Liver (tissue), 9 donors: ENCODE results near the gene ZNF524. TPM values are rescaled to one million over a fixed set of nuclear protein-coding genes. Genes with fewer than 3 reads are reported as not detected.

Experiments
- DNase-seq: peaks from one replicate; pipeline ENCODE4 v3.0.0-alpha.2; 2017; ENCODE audit warnings: low spot score
- H3K27ac ChIP-seq, 2 donors: one replicate each; pipeline ENCODE4 v1.7.0; 2013; ENCODE audit warnings: inconsistent platforms in 2 of 2, low read length in 2 of 2, control low read depth in 1 of 2, low read depth in 1 of 2, mild to moderate bottlenecking in 1 of 2
- H3K27me3 ChIP-seq, 4 donors: one replicate each; pipeline versions ENCODE4 v1.6.1 to v1.7.0; 2013; ENCODE audit warnings: low read length in 3 of 4, inconsistent platforms in 1 of 4, mild to moderate bottlenecking in 1 of 4, moderate library complexity in 1 of 4; ENCODE audit not compliant: control insufficient read depth in 4 of 4, insufficient read depth in 4 of 4
- H3K36me3 ChIP-seq, 4 donors: one replicate each; pipeline versions ENCODE4 v1.6.1 to v1.7.0; 2013; ENCODE audit warnings: low read length in 3 of 4, mild to moderate bottlenecking in 3 of 4, low read depth in 1 of 4, moderate library complexity in 1 of 4; ENCODE audit not compliant: control insufficient read depth in 4 of 4, insufficient read depth in 3 of 4
- H3K4me1 ChIP-seq, 4 donors: one replicate each; pipeline versions ENCODE4 v1.6.1 to v1.7.0; 2013; ENCODE audit warnings: low read length in 3 of 4, mild to moderate bottlenecking in 3 of 4, moderate library complexity in 1 of 4; ENCODE audit not compliant: control insufficient read depth in 4 of 4, insufficient read depth in 4 of 4
- H3K4me3 ChIP-seq, 3 donors: one replicate each; pipeline versions ENCODE4 v1.6.1 to v1.7.0; 2013; ENCODE audit warnings: low read length in 3 of 3, control low read depth in 1 of 3, low read depth in 1 of 3, mild to moderate bottlenecking in 1 of 3
- H3K9ac ChIP-seq, 2 donors: one replicate each; pipeline ENCODE4 v1.7.0; 2013; ENCODE audit warnings: low read length in 2 of 2, mild to moderate bottlenecking in 2 of 2, moderate library complexity in 2 of 2, control low read depth in 1 of 2, low read depth in 1 of 2
- H3K9me3 ChIP-seq, 4 donors: one replicate each; pipeline versions ENCODE4 v1.6.1 to v1.7.0; 2013; ENCODE audit warnings: low read length in 3 of 4; ENCODE audit not compliant: control insufficient read depth in 4 of 4
- EGR1 ChIP-seq, 2 donors: IDR thresholded peaks; 2 replicates each; pipeline ENCODE4 v1.6.1; 2016 to 2018; ENCODE audit warnings: antibody characterized with exemption in 2 of 2, low read depth in 2 of 2
- FOXA1 ChIP-seq: IDR thresholded peaks from 2 replicates; pipeline ENCODE4 v1.6.1; 2016; ENCODE audit warnings: antibody characterized with exemption
- FOXA2 ChIP-seq: IDR thresholded peaks from 2 replicates; pipeline ENCODE4 v1.6.1; 2016; ENCODE audit warnings: antibody characterized with exemption
- GABPA ChIP-seq, 2 donors: IDR thresholded peaks in 1 of 2; conservative IDR thresholded peaks in 1 of 2; 2 replicates each; pipeline ENCODE4 v1.6.1; 2016; ENCODE audit warnings: antibody characterized with exemption in 2 of 2, mild to moderate bottlenecking in 1 of 2, moderate library complexity in 1 of 2
- HNF4A ChIP-seq, 2 donors: conservative IDR thresholded peaks; 2 replicates each; pipeline ENCODE4 v1.6.1; 2016; ENCODE audit warnings: antibody characterized with exemption in 2 of 2, mild to moderate bottlenecking in 2 of 2
- HNF4G ChIP-seq: IDR thresholded peaks from 2 replicates; pipeline ENCODE4 v1.6.1; 2016; ENCODE audit warnings: antibody characterized with exemption
- JUND ChIP-seq, 2 donors: IDR thresholded peaks; 2 replicates each; pipeline ENCODE4 v1.6.1; 2016; ENCODE audit warnings: antibody characterized with exemption in 2 of 2
- NR2F2 ChIP-seq: IDR thresholded peaks from 2 replicates; pipeline ENCODE4 v1.6.1; 2016; ENCODE audit warnings: antibody characterized with exemption
- RAD21 ChIP-seq, 2 donors: IDR thresholded peaks; 2 replicates each; pipeline ENCODE4 v1.6.1; 2016; ENCODE audit warnings: antibody characterized with exemption in 2 of 2, mild to moderate bottlenecking in 2 of 2
- RXRA ChIP-seq, 2 donors: IDR thresholded peaks; 2 replicates each; pipeline ENCODE4 v1.6.1; 2017 to 2018; ENCODE audit warnings: antibody characterized with exemption in 2 of 2, mild to moderate bottlenecking in 1 of 2
- SP1 ChIP-seq: IDR thresholded peaks from 2 replicates; pipeline ENCODE4 v1.6.1; 2018; ENCODE audit warnings: antibody characterized with exemption, mild to moderate bottlenecking
- TAF1 ChIP-seq: conservative IDR thresholded peaks from 2 replicates; pipeline ENCODE4 v1.6.1; 2016; ENCODE audit warnings: antibody characterized with exemption, mild to moderate bottlenecking
- YY1 ChIP-seq: IDR thresholded peaks from 2 replicates; pipeline ENCODE4 v1.6.1; 2016; ENCODE audit warnings: antibody characterized with exemption, mild to moderate bottlenecking
- WGBS: extraction: QIAGEN DNeasy Blood & Tissue Kit; methylation state at CpG from one replicate; pipeline ENCODE4 v1.1.7; 2013; 5-methylcytosine and 5-hydroxymethylcytosine counted together
- polyA plus RNA-seq, 2 donors: library from polyadenylated mRNA; stranded (reverse) in 1 of 2; unstranded in 1 of 2; fragments of 200-250 nt in 1 of 2; fragments of >200 nt in 1 of 2; fragmentation: Nextera tagmentation in 1 of 2; extraction: Ambion mirVana in 1 of 2; gene quantifications; one replicate each; pipeline versions ENCODE4 v1.2.1 to v1.2.3, GENCODE V29; 2013 to 2015
- total RNA-seq, 2 donors: library from RNA; depleted of rRNA; stranded (reverse); fragments of >200 nt; gene quantifications; one replicate each; pipeline ENCODE4 v1.2.3, GENCODE V29; 2014
- TF ChIP-seq, protein P1 (sequence below): IDR thresholded peaks from 2 replicates; pipeline ENCODE4 v1.6.1; 2016; ENCODE audit warnings: antibody characterized with exemption
- TF ChIP-seq, protein P2 (sequence below): fragments of 150-350 bp; IDR thresholded peaks from 2 replicates; pipeline ENCODE4 v1.5.1; 2017; ENCODE audit warnings: improper control_type of control experiment, low read depth, low read length; ENCODE audit not compliant: missing input control
- TF ChIP-seq, protein P3 (sequence below): IDR thresholded peaks from 2 replicates; pipeline ENCODE4 v1.6.1; 2016; ENCODE audit warnings: antibody characterized with exemption
- TF ChIP-seq, protein P4 (sequence below): IDR thresholded peaks from 2 replicates; pipeline ENCODE4 v1.6.1; 2016; ENCODE audit warnings: antibody characterized with exemption
- TF ChIP-seq, protein P5 (sequence below): IDR thresholded peaks from 2 replicates; pipeline ENCODE4 v1.6.1; 2016; ENCODE audit warnings: antibody characterized with exemption, mild to moderate bottlenecking
- donor health status: healthy.
- donor health status: healthy.
- donor health status: healthy.
- donor health status: healthy.
- donor health status: healthy.

Gene ZNF524
- total and polyA plus RNA-seq, 4 donors = 6.7 to 12.3 (median 10.2) TPM

DNA sequence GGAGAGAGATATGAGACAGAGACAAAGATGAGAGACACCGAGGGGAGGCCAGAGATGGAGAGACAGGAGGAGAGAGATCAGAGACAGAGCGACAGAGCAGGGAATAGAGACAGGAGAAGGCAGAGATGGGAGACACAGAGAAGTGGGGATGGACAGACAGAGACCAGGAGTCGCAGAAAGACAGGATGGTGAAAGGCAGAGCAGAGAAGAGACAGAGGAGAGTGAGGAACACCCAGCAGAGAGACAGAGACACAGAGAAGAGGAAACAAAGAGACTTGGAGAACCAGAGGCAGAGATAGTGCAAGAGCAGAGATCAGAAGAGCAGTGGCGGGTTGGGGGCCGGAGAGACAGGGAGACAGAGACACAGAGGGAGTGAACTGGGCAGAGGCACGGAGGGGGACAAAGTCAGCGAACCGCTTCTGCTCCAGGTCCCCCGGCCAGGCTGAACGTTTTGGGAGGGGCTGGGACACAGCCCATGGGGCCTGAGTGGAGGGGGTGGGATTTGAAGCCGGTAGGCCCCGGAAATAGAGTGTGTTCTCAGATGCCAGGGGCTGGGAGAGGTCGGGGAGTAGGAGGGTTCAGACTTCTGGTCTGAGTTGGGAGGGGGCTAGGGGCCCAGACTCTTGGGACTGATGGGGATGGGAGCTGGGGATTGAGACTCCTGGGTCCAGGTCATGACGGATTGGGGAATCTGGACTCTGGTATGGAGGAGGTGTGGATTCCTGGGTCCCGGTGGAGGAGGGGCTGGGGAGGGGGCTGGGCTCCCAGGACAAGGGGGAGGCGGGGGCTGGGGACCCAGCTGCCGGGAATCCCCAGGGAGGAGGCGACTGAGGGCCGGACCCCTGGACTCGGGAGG lies 20.1 kb upstream of the ZNF524 start:
- Histone ChIP-seq H3K27me3 (no peaks in the 10 kb centered on the region), H3K9me3 (no peaks in the 10 kb centered on the region), H3K27ac (peak overlapping the region; percentile 68 to 75), H3K4me1 (peaks cover 6 to 27% (median 25%) of the 10 kb centered on the region in 4 donors), H3K36me3 (peaks cover 0 to 7% (median 2%) of the 10 kb centered on the region in 4 donors), H3K4me3 (peak overlapping the region; percentile 71 to 95 (median 82)), H3K9ac (peak overlapping the region; percentile 62 to 74)
- TF ChIP-seq, protein P1, sequence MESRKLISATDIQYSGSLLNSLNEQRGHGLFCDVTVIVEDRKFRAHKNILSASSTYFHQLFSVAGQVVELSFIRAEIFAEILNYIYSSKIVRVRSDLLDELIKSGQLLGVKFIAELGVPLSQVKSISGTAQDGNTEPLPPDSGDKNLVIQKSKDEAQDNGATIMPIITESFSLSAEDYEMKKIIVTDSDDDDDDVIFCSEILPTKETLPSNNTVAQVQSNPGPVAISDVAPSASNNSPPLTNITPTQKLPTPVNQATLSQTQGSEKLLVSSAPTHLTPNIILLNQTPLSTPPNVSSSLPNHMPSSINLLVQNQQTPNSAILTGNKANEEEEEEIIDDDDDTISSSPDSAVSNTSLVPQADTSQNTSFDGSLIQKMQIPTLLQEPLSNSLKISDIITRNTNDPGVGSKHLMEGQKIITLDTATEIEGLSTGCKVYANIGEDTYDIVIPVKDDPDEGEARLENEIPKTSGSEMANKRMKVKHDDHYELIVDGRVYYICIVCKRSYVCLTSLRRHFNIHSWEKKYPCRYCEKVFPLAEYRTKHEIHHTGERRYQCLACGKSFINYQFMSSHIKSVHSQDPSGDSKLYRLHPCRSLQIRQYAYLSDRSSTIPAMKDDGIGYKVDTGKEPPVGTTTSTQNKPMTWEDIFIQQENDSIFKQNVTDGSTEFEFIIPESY = no peak
- TF ChIP-seq TAF1 (no peak), FOXA2 (no peak), HNF4A (conservative IDR thresholded peaks at IDR 0.05) (peak in 1 of 2 donors; percentile 10), YY1 (no peak)
- TF ChIP-seq, protein P2, sequence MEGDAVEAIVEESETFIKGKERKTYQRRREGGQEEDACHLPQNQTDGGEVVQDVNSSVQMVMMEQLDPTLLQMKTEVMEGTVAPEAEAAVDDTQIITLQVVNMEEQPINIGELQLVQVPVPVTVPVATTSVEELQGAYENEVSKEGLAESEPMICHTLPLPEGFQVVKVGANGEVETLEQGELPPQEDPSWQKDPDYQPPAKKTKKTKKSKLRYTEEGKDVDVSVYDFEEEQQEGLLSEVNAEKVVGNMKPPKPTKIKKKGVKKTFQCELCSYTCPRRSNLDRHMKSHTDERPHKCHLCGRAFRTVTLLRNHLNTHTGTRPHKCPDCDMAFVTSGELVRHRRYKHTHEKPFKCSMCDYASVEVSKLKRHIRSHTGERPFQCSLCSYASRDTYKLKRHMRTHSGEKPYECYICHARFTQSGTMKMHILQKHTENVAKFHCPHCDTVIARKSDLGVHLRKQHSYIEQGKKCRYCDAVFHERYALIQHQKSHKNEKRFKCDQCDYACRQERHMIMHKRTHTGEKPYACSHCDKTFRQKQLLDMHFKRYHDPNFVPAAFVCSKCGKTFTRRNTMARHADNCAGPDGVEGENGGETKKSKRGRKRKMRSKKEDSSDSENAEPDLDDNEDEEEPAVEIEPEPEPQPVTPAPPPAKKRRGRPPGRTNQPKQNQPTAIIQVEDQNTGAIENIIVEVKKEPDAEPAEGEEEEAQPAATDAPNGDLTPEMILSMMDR = no peak
- WGBS = 15% methylated on average over 20 of the region's 20 CpGs
- no peak for DNase-seq

DNA sequence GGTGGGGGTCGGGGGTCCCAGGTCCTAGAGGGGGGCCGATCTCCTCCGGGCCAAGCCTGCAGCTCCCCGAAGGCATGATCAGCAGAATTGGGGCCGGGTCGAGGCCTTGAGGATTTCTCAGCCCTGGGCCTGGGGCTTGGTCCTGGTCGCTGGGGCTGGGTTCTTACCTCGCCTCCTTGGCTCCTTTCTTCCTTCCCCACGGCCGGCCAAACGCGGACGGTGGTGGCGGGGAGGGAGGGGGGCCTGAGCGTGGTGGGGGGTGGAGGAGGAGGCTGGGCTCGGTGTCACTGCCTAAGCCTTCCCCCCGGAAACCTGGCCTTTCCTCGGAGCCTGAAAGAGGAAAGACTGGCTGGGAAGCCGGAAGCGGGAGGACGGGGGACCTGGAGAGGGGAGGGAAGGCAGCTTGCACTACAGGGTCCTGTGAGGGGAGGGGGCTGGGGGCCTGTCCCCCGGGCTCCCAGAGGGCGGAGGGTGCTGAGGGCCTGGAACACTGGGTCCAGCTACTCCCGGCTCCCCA lies 19.4 kb upstream of the ZNF524 start, which contains the start of gene ZNF579:
TSS of gene ZNF579 (minus strand) at position 221 of the 517 bp plus-strand sequence. CDS start 1,209 bp downstream, outside the sequence.
- Histone ChIP-seq H3K9ac (peak within 1 kb of the TSS; percentile 62 to 74), H3K27me3 (no peaks in the 10 kb centered on the region), H3K4me3 (peak within 1 kb of the TSS; percentile 71 to 95 (median 82)), H3K9me3 (no peaks in the 10 kb centered on the region), H3K27ac (peak within 1 kb of the TSS; percentile 68 to 75), H3K36me3 (peaks cover 0 to 7% (median 2%) of the 10 kb centered on the region in 4 donors), H3K4me1 (peaks cover 7 to 31% (median 25%) of the 10 kb centered on the region in 4 donors)
- under 1% methylated on average over 24 of the region's 24 CpGs for WGBS
- TF ChIP-seq HNF4A (conservative IDR thresholded peaks at IDR 0.05) (no peak), RXRA (IDR thresholded peaks at IDR 0.05) (no peak), FOXA2 (no peak), EGR1 (IDR thresholded peaks at IDR 0.05; ENCODE audit: low read depth in 2 of 2) (no peak), FOXA1 (no peak), SP1 (peak; percentile 7), TAF1 (no peak), NR2F2 (no peak), JUND (IDR thresholded peaks at IDR 0.05) (no peak), GABPA (IDR thresholded peaks at IDR 0.05 in 1 of 2, conservative IDR thresholded peaks at IDR 0.05 in 1 of 2) (peak; percentile 87 to 90), HNF4G (no peak), RAD21 (IDR thresholded peaks at IDR 0.05) (no peak), YY1 (peak; percentile 42)
- TF ChIP-seq, protein P3, sequence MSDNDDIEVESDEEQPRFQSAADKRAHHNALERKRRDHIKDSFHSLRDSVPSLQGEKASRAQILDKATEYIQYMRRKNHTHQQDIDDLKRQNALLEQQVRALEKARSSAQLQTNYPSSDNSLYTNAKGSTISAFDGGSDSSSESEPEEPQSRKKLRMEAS = no peak
- TF ChIP-seq, protein P2 = no peak
- TF ChIP-seq, protein P4, sequence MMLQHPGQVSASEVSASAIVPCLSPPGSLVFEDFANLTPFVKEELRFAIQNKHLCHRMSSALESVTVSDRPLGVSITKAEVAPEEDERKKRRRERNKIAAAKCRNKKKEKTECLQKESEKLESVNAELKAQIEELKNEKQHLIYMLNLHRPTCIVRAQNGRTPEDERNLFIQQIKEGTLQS = no peak
- TF ChIP-seq, protein P1 = no peak
- TF ChIP-seq, protein P5, sequence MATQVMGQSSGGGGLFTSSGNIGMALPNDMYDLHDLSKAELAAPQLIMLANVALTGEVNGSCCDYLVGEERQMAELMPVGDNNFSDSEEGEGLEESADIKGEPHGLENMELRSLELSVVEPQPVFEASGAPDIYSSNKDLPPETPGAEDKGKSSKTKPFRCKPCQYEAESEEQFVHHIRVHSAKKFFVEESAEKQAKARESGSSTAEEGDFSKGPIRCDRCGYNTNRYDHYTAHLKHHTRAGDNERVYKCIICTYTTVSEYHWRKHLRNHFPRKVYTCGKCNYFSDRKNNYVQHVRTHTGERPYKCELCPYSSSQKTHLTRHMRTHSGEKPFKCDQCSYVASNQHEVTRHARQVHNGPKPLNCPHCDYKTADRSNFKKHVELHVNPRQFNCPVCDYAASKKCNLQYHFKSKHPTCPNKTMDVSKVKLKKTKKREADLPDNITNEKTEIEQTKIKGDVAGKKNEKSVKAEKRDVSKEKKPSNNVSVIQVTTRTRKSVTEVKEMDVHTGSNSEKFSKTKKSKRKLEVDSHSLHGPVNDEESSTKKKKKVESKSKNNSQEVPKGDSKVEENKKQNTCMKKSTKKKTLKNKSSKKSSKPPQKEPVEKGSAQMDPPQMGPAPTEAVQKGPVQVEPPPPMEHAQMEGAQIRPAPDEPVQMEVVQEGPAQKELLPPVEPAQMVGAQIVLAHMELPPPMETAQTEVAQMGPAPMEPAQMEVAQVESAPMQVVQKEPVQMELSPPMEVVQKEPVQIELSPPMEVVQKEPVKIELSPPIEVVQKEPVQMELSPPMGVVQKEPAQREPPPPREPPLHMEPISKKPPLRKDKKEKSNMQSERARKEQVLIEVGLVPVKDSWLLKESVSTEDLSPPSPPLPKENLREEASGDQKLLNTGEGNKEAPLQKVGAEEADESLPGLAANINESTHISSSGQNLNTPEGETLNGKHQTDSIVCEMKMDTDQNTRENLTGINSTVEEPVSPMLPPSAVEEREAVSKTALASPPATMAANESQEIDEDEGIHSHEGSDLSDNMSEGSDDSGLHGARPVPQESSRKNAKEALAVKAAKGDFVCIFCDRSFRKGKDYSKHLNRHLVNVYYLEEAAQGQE = no peak
- DNase-seq = peak; percentile 76
